HepG2 (cell line): ENCODE data around the gene SHF. TPM values are rescaled to one million over a fixed set of nuclear protein-coding genes. Genes with fewer than 3 reads are reported as not detected.

ENCODE experiments used
- ATF1 ChIP-seq: IDR thresholded peaks from 2 replicates; pipeline ENCODE4 v1.6.1; 2016; ENCODE audit warnings: mild to moderate bottlenecking, control low read depth
- EP300 ChIP-seq, 3 experiments: sonication (generic) in 1 of 3; formaldehyde crosslinking in 1 of 3; IDR thresholded peaks; 2 replicates each; pipeline versions ENCODE4 v1.5.1 to v1.6.1; 2011 to 2020; ENCODE audit warnings: low read depth in 2 of 3, low read length in 2 of 3, borderline replicate concordance in 1 of 3, improper control_type of control experiment in 1 of 3, mild to moderate bottlenecking in 1 of 3, missing genetic modification reagents in 1 of 3, moderate library complexity in 1 of 3
- KAT8 ChIP-seq: IDR thresholded peaks from 2 replicates; pipeline ENCODE4 v1.6.1; 2016; ENCODE audit warnings: missing genetic modification reagents, missing compliant biosample characterization
- POLR2AphosphoS2 ChIP-seq: IDR thresholded peaks from 2 replicates; pipeline ENCODE4 v1.6.1; 2011; ENCODE audit warnings: low read depth, low read length, improper control_type of control experiment
- POLR2G ChIP-seq: fragments of 200-400 bp; formaldehyde crosslinking; IDR thresholded peaks from 2 replicates; pipeline ENCODE4 v1.6.1; 2018; ENCODE audit warnings: mild to moderate bottlenecking, low read depth, low read length, moderate library complexity
- RBM39 ChIP-seq: fragments of 200-400 bp; formaldehyde crosslinking; IDR thresholded peaks from one replicate; pipeline ENCODE4 v1.6.1; 2018; ENCODE audit warnings: antibody characterized with exemption, mild to moderate bottlenecking, low read depth, low read length; ENCODE audit not compliant: poor library complexity, severe bottlenecking
- REL ChIP-seq: sonication (generic); formaldehyde crosslinking; conservative IDR thresholded peaks from 2 replicates; pipeline ENCODE4 v1.8.0; 2022; ENCODE audit warnings: mild to moderate bottlenecking, missing genetic modification reagents, moderate library complexity
- SALL2 ChIP-seq: sonication (generic); formaldehyde crosslinking; IDR thresholded peaks from 2 replicates; pipeline ENCODE4 v1.8.1; 2023; ENCODE audit warnings: mild to moderate bottlenecking, missing genetic modification reagents, inconsistent platforms
- TRIM24 ChIP-seq: sonication (generic); formaldehyde crosslinking; IDR thresholded peaks from 2 replicates; pipeline ENCODE4 v1.8.0; 2022; ENCODE audit warnings: mild to moderate bottlenecking, missing genetic modification reagents
- YY1 ChIP-seq: IDR thresholded peaks from 2 replicates; pipeline ENCODE4 v1.6.1; 2011; ENCODE audit warnings: low read length, low read depth, moderate library complexity, mild to moderate bottlenecking; ENCODE audit not compliant: insufficient read depth, insufficient replicate concordance
- ZBTB7A ChIP-seq: sonication (generic); formaldehyde crosslinking; IDR thresholded peaks from 2 replicates; pipeline ENCODE4 v1.8.0; 2022; ENCODE audit warnings: mild to moderate bottlenecking, missing genetic modification reagents
- ZFP1 ChIP-seq: IDR thresholded peaks from 2 replicates; pipeline ENCODE4 v1.6.1; 2016
- ZFP82 ChIP-seq: sonication (generic); formaldehyde crosslinking; IDR thresholded peaks from 2 replicates; pipeline ENCODE4 v1.5.1; 2020; ENCODE audit warnings: mild to moderate bottlenecking, missing genetic modification reagents, borderline replicate concordance
- ZNF143 ChIP-seq: sonication (generic); formaldehyde crosslinking; IDR thresholded peaks from 2 replicates; pipeline ENCODE4 v1.4.0; 2020; ENCODE audit warnings: missing genetic modification reagents
- ZNF234 ChIP-seq: sonication (generic); formaldehyde crosslinking; conservative IDR thresholded peaks from 2 replicates; pipeline ENCODE4 v1.5.1; 2020; ENCODE audit warnings: mild to moderate bottlenecking, missing genetic modification reagents
- ZNF292 ChIP-seq: sonication (generic); formaldehyde crosslinking; IDR thresholded peaks from 2 replicates; pipeline ENCODE4 v1.8.1; 2022; ENCODE audit warnings: mild to moderate bottlenecking, low read depth, missing genetic modification reagents, borderline replicate concordance
- ZNF713 ChIP-seq: sonication (generic); formaldehyde crosslinking; IDR thresholded peaks from 2 replicates; pipeline ENCODE4 v1.4.0; 2020; ENCODE audit warnings: mild to moderate bottlenecking, missing genetic modification reagents
- ZNF781 ChIP-seq: sonication (generic); formaldehyde crosslinking; IDR thresholded peaks from 2 replicates; pipeline ENCODE4 v1.5.1; 2020; ENCODE audit warnings: borderline replicate concordance, mild to moderate bottlenecking, missing genetic modification reagents; ENCODE audit errors: not compliant biosample characterization
- ZSCAN12 ChIP-seq: sonication (generic); formaldehyde crosslinking; IDR thresholded peaks from 2 replicates; pipeline ENCODE4 v1.9.0; 2021; ENCODE audit warnings: mild to moderate bottlenecking, missing genetic modification reagents
- polyA plus RNA-seq, 8 experiments: library from polyadenylated mRNA; depleted of rRNA in 3 of 8; stranded (reverse) in 7 of 8; unstranded in 1 of 8; fragments of >200 nt; fragmentation: Illumina TruSeq in 4 of 8; extraction: Trizol in 4 of 8; gene quantifications; 2 replicates each; pipeline versions ENCODE4 v1.2.1 to v1.2.3, GENCODE V29; 2011 to 2016; ENCODE audit warnings: low read depth in 4 of 8, missing spikeins in 1 of 8, mixed read lengths in 1 of 8; ENCODE audit not compliant: insufficient read depth in 1 of 8
- total RNA-seq, 5 experiments: library from RNA; depleted of rRNA; stranded (reverse); fragments of >200 nt; fragmentation: Illumina TruSeq; extraction: Trizol; gene quantifications; 2 replicates each; pipeline ENCODE4 v1.2.3, GENCODE V29; 2016; ENCODE audit warnings: low read depth in 1 of 5
- TF ChIP-seq, protein P1 (sequence below): sonication (generic); formaldehyde crosslinking; IDR thresholded peaks from 2 replicates; pipeline ENCODE4 v1.5.1; 2020; ENCODE audit warnings: missing genetic modification reagents, mild to moderate bottlenecking, borderline replicate concordance
- TF ChIP-seq, protein P2 (sequence below): sonication (generic); formaldehyde crosslinking; conservative IDR thresholded peaks from 2 replicates; pipeline ENCODE4 v1.4.0; 2020; ENCODE audit warnings: missing genetic modification reagents
- TF ChIP-seq, protein P3 (sequence below): IDR thresholded peaks from 2 replicates; pipeline ENCODE4 v1.6.1; 2018; ENCODE audit warnings: missing genetic modification reagents, mild to moderate bottlenecking, missing compliant biosample characterization
- TF ChIP-seq, protein P4 (sequence below): sonication (generic); formaldehyde crosslinking; IDR thresholded peaks from 2 replicates; pipeline ENCODE4 v1.4.0; 2020; ENCODE audit warnings: mild to moderate bottlenecking, missing genetic modification reagents

SHF gene
- total and polyA plus RNA-seq, 2 of the 13 experiments (the other 11 are each of a cell fraction or from before 2014, with no cell fraction given), result 20.9 to 25.5 TPM

DNA sequence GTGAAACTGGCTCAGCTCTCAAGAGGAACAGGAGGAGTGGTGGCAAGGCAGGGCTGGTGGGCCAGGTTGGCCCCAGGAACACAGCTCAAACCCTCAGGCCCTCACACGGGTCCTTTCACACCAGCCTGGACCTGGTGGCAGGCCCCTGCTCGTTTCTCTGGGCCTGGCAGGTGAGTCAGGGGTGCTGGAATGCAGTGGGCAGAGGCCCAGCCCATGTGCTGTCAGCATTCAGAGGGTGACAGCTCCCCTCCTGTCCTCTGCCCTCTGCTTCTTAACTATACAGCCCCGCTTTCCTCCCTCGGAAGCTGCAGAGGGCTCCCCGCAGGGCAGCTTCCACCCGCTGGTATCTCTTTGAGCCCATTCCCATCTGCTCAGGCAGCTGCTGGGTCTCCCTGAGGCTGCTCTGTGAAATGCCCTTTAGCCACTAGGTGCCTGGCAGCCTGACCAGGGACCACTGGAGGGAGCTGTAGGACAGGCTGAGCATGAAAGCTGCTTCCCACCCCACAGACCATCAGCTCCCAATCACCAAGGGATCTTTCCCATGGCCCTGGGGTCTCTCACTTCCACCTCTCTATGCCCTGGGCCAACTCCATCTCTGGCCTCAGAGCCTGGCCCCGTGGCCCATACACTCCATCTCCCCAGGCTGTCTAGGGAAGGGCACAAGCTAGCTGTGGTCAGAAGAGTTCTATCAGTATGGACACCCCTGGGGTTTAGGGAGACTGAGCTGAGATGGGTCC is 24.8 kb downstream of the SHF start (continued):
- TF ChIP-seq ZNF713 (CRISPR knock-in tag), result no peak
- no peak for TF ChIP-seq ZFP82 (CRISPR knock-in tag)
- TF ChIP-seq SALL2 (CRISPR knock-in tag), result peak; percentile 77; the same call in 1 of the 2 replicates
- TF ChIP-seq POLR2AphosphoS2, result peak; percentile 64; the same call in 1 of the 2 replicates
- TF ChIP-seq ATF1, result no peak
- TF ChIP-seq, protein P1, sequence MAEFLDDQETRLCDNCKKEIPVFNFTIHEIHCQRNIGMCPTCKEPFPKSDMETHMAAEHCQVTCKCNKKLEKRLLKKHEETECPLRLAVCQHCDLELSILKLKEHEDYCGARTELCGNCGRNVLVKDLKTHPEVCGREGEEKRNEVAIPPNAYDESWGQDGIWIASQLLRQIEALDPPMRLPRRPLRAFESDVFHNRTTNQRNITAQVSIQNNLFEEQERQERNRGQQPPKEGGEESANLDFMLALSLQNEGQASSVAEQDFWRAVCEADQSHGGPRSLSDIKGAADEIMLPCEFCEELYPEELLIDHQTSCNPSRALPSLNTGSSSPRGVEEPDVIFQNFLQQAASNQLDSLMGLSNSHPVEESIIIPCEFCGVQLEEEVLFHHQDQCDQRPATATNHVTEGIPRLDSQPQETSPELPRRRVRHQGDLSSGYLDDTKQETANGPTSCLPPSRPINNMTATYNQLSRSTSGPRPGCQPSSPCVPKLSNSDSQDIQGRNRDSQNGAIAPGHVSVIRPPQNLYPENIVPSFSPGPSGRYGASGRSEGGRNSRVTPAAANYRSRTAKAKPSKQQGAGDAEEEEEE (CRISPR knock-in tag), result no peak
- TF ChIP-seq ZSCAN12 (CRISPR knock-in tag), result no peak
- no peak for TF ChIP-seq REL
- TF ChIP-seq, protein P2, sequence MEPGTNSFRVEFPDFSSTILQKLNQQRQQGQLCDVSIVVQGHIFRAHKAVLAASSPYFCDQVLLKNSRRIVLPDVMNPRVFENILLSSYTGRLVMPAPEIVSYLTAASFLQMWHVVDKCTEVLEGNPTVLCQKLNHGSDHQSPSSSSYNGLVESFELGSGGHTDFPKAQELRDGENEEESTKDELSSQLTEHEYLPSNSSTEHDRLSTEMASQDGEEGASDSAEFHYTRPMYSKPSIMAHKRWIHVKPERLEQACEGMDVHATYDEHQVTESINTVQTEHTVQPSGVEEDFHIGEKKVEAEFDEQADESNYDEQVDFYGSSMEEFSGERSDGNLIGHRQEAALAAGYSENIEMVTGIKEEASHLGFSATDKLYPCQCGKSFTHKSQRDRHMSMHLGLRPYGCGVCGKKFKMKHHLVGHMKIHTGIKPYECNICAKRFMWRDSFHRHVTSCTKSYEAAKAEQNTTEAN (CRISPR knock-in tag), result no peak
- TF ChIP-seq EP300 (IDR thresholded peaks at IDR 0.05; ENCODE audit: low read depth in 2 of 2, low read length in 2 of 2), result no peak
- TF ChIP-seq EP300 (CRISPR knock-in tag; IDR thresholded peaks at IDR 0.05; ENCODE audit: borderline replicate concordance), result no peak
- TF ChIP-seq YY1, result peak; percentile 9
- 0 out of 2 replicates have a peak, but pooled peaks have one; percentile 12 for TF ChIP-seq POLR2G
- TF ChIP-seq ZBTB7A (CRISPR knock-in tag), result 0 out of 2 replicates have a peak, but pooled peaks have one; percentile 20
- no peak for TF ChIP-seq ZNF143
- TF ChIP-seq, protein P3, sequence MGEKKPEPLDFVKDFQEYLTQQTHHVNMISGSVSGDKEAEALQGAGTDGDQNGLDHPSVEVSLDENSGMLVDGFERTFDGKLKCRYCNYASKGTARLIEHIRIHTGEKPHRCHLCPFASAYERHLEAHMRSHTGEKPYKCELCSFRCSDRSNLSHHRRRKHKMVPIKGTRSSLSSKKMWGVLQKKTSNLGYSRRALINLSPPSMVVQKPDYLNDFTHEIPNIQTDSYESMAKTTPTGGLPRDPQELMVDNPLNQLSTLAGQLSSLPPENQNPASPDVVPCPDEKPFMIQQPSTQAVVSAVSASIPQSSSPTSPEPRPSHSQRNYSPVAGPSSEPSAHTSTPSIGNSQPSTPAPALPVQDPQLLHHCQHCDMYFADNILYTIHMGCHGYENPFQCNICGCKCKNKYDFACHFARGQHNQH (CRISPR knock-in tag), result peak; percentile 51; the same call in 1 of the 2 replicates
- no peak for TF ChIP-seq ZNF781 (CRISPR knock-in tag)
- peak; percentile 35; the same call in 1 of the 2 replicates for TF ChIP-seq ZNF292 (CRISPR knock-in tag)
- TF ChIP-seq ZNF234, result no peak
- TF ChIP-seq, protein P4, sequence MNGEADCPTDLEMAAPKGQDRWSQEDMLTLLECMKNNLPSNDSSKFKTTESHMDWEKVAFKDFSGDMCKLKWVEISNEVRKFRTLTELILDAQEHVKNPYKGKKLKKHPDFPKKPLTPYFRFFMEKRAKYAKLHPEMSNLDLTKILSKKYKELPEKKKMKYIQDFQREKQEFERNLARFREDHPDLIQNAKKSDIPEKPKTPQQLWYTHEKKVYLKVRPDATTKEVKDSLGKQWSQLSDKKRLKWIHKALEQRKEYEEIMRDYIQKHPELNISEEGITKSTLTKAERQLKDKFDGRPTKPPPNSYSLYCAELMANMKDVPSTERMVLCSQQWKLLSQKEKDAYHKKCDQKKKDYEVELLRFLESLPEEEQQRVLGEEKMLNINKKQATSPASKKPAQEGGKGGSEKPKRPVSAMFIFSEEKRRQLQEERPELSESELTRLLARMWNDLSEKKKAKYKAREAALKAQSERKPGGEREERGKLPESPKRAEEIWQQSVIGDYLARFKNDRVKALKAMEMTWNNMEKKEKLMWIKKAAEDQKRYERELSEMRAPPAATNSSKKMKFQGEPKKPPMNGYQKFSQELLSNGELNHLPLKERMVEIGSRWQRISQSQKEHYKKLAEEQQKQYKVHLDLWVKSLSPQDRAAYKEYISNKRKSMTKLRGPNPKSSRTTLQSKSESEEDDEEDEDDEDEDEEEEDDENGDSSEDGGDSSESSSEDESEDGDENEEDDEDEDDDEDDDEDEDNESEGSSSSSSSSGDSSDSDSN (CRISPR knock-in tag), result 0 out of 2 replicates have a peak, but pooled peaks have one; percentile 40
- no peak for TF ChIP-seq KAT8 (CRISPR knock-in tag)
- TF ChIP-seq ZFP1 (CRISPR knock-in tag), result no peak
- peak; percentile 64 for TF ChIP-seq RBM39
- no peak for TF ChIP-seq TRIM24 (CRISPR knock-in tag)
